ENCODE results near the gene CTPS2.

- TF ChIP-seq POLR2A (IDR thresholded peaks at IDR 0.05) (no peak), EP300 (IDR thresholded peaks at IDR 0.05) (no peak), CTCF (IDR thresholded peaks at IDR 0.05) (no peak)
Measured at GRCh38 chrX:16585486-16586376, 126.7 kb downstream of the CTPS2 start.

Data from upper lobe of left lung (tissue), 4 donors.